Daoy (cell line): ENCODE results near the gene NAP1L4. TPM values are rescaled to one million over a fixed set of nuclear protein-coding genes. Genes with fewer than 3 reads are reported as not detected.
"Not testable (repeated sequence)": the region's sequence is repeated elsewhere in the genome, so short reads cannot be mapped to it uniquely, and the experiment has no call there.

Experiments used
- DNase-seq: peaks from one replicate; pipeline ENCODE4 v3.0.0-alpha.2; 2015; ENCODE audit warnings: low read depth
- total RNA-seq: library from RNA; depleted of rRNA; stranded (reverse); fragments of >200 nt; shearing (Covaris generic); gene quantifications from 2 replicates; pipeline ENCODE4 v1.2.3, GENCODE V29; 2014; rRNA removed

The NAP1L4 gene
- total RNA-seq, 1 experiment from 2014 or later: 88.6 TPM

- no peak for DNase-seq
Measured at GRCh38 chr11:2909133-2909902, 82.8 kb downstream of the NAP1L4 start.

DNA sequence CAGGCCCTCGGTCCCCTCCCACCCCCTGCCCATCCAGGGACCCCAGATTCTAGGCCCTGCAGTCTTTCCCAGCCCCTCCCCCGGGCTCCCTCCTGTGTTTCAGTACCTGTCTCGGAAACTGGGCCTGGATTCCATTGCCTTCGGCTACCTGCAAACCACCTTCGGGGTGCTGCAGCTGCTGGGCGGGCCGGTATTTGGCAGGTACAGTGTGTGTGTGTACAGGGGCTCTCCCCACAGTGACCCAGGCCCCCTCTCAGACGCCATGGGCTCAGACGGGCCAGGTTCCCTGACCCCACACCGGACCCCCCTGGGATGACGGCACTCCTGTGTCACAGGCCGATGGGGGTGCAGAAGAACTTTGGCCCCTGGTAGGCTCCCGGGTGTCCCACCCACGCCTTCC, 84.0 kb downstream of the NAP1L4 start:
- no peak for DNase-seq

- DNase-seq: not testable (repeated sequence)
Measured at GRCh38 chr11:2905299-2905698, 86.8 kb downstream of the NAP1L4 start.

DNA sequence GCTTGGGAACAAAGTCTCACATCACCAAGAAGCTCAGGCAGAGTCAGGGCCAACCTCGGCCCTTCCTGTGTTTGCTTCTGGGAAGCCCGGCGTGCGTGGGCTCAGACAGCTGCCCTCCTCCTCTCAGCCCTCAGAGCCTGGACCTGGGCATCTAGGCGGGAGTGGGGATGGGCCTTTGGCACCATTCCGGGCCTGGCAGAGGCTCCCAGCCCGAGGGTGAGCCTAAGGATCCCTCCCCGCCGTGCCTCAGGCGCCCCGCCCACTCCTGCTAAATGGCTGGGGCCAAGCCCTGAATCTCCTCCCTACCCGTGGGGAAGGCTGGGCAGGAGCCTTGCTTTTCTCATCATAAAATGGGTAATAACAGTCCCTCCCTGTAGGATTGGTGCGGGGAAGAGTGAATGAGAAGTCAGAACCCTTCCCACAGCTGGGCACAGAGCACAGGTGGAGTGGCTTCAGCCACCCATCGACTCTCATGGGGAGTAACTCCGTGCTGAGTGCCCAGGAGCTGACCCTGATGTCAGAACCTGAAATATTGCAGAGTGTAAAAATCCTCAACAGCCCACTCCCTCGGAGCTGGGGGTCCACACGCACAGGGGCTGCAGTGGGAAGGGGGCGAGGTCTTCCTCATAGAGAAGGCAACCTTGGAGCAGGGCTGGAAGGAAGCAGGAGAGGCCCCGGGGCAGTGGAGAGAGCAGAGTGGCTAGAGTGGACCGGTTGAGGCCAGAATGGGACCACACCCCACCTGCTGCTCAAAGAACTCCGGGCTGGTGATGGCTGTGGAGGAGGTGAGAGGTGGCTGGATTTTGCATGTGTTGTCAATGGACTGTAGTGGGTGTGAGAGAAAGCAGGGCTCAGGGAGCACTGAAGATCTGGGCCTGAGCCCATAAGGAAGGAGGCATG, 87.7 kb downstream of the NAP1L4 start:
- no peak for DNase-seq

DNA sequence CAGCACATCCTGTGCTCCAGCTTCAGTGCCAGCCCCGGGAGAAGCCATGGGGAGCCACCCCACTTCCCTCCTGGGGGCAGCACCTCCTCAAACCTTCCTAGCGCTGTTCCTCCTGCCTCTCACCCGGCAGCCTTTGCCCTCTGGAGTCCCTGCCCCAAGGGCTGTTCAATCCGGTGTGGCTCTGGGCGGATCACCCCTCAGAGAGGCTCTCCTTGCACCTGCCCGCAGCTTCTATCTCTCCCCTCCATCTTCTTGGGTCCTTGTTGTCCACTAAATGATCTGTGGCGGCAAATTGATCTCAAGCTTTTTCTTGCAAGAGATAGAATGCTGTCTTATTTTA, 88.5 kb downstream of the NAP1L4 start:
- no peak for DNase-seq

DNA sequence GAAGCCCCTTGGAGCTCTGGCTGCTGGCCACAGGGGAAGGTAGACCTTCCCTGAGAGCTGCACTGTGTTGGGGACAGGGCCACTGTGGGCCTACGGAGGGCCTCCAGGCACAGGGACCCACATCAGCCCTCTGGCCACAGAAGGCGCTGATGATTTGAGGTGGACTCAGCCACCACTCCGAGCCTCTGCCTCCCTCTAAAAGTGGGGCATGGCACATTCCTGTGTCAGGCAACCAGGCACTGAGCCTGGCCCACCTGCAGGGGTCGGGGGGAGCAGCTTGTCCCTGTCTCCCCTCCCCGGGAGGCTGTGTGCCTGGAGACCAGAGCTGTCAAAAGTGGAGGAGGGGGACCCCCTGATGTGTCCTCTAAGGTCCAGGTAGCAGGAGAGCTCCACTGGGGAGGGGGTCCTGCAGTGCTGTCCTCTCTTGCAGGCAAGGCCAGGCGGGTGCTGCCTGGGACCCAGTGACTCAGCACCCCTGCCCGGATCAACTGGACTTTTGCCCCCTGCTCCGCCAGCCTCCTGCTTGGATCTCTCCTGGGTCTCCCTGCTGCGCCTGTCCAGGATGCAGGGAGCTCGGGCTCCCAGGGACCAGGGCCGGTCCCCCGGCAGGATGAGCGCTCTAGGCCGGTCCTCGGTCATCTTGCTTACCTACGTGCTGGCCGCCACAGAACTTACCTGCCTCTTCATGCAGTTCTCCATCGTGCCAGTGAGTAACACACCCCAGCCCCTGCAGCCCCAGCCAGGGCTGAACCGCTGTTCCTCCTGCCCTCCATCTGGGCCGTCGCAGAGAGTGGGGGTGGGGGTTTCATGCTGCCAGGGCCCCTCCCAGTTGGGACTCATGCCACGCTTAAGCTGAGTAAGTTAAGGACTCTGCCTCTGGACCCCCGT, 89.1 kb downstream of the NAP1L4 start:
- DNase-seq: no peak

GRCh38 chr11:2901854-2902783, 90.0 kb downstream of the NAP1L4 start:
- peak; percentile 92 for DNase-seq

GRCh38 chr11:2901196-2901796, 90.8 kb downstream of the NAP1L4 start:
- no peak for DNase-seq

DNA sequence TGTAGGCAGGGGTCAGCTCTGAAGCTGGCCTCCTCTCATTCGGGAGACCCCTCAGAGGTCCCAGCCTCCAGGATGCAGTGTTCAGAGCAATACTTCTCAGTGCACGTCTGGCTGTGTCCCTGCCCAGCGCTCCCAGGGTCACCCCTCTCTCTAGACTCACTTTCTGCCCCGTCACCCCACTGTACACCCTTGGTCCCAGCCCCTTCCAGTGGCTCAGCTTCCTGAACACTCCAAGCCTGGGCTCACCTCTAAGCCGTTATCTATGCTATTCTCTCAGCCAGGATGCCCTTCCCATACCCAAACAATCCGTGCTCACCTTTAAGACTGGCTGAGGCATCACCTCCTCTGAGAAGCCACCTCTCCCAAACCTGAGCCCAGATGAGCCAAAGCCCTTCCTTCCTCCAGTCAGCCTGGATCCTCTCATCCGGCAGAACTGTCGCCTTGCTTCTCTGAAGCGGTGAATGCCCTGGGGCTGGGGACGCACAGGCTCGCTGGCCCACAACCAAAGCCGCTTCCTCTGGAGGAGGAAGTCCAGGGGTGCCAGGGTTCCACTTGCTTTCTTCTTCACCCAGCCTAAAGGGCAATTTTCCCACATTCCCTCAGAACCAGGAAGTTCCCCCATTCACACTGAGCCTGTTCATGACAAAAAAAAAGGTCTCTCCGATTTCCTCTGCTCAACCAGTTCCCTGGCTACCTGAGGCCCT, 92.9 kb downstream of the NAP1L4 start:
- peak; percentile 56 for DNase-seq

GRCh38 chr11:2898366-2899079, 93.6 kb downstream of the NAP1L4 start:
- peak; percentile 91 for DNase-seq

DNA sequence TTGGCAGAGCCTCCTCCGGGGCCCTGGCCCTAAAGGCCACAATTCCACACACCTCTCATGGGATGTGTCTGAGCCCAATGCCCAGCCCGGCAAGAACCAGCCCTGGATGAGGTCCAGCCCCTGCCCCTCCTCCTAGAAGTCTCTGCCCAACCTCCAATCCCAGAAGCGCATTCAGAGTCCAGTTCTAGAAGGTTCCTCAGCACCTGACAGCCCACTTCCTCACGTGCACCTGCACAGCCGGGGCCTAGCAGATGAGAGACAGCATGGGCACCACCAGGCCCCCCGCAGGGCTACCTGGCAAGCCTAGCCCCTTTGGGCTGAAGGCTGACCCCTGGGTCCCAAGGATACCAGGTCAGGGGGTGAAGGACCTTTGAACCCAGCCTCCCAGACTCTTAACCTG, 95.1 kb downstream of the NAP1L4 start:
- no peak for DNase-seq

DNA sequence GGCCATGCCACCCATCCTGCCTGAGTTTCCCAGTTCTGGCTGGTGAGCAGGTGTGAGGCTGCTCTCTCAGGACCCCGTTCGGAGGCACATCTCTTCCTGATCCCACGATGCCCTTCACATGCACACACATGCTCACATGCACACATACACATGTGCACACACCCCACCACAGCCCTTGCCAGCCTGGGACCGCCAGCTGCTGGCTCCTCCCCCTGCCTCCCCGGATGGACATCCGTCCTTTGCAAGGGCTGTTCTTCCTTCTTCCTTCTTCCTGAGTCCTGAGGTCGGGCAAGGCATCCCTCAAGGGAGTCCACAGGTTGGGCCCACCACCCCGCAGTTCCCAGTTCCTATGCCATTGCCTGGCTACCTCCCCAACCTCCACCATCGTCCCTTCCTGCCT, 96.1 kb downstream of the NAP1L4 start:
- DNase-seq: no peak

Other genes with a start within 250 kb of the NAP1L4 start
- gene CDKN1C, start 106.6 kb downstream of the NAP1L4 start, total RNA-seq: 4.9 and 5.1 TPM in 2 replicates
- 3.9 and 6.4 TPM in 2 replicates for gene PHLDA2, start 62.9 kb downstream of the NAP1L4 start, total RNA-seq
- 36.6 and 42.6 TPM in 2 replicates for gene CARS1, start 65.1 kb upstream of the NAP1L4 start, total RNA-seq
- 4.1 and 6.5 TPM in 2 replicates for gene OSBPL5, start 173.0 kb upstream of the NAP1L4 start, total RNA-seq
- not detected in 2 replicates for gene MRGPRG, start 226.5 kb upstream of the NAP1L4 start, total RNA-seq
- gene MRGPRE, start 240.1 kb upstream of the NAP1L4 start, total RNA-seq: not detected in 2 replicates